AG08396 (cell line): ENCODE measurements around the gene GTF3C5.
"Not testable (repeated sequence)": the region's sequence is repeated elsewhere in the genome, so short reads cannot be mapped to it uniquely, and the experiment has no call there.

Source experiments
- DNase-seq: peaks from one replicate; pipeline ENCODE4 v3.0.0; 2012; ENCODE audit warnings: low spot score, mixed read lengths

GTF3C5 gene

DNA sequence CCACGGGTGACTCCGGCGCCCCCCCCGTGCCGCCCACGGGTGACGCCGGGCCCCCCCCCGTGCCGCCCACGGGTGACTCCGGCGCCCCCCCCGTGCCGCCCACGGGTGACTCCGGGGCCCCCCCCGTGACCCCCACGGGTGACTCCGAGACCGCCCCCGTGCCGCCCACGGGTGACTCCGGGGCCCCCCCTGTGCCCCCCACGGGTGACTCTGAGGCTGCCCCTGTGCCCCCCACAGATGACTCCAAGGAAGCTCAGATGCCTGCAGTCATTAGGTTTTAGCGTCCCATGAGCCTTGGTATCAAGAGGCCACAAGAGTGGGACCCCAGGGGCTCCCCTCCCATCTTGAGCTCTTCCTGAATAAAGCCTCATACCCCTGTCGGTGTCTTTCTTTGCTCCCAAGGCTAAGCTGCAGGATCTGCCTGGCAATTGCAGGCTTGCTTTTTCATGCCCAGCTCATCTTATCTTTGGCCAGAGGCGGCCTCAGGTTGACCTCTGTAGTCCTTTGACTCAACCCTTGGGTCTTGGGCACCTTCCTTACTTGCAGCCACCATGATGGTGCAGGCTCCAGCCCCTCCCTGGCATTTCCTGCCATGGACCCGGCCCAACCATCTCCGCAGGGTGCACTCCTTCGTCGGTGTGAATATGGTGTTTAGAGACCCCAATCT is 40.8 kb downstream of the GTF3C5 start:
- DNase-seq: no peak

DNA sequence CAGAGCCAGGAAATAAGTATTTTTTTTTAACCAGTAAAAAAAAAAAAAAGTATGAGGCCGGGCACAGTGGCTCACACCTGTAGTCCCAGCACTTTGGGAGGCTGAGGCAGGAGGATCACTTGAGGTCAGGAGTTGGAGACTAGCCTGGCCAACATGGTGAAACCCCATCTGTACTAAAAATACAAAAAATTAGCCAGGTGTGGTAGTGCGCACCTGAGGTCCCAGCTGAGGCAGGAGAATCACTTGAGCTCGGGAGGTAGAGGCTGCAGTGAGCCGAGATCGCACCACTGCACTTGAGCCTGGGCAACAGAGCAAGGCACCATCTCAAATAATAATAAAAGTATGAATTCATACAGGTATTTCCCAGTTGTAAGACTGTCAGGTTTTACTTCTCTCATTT is 41.4 kb downstream of the GTF3C5 start:
- not testable (repeated sequence) for DNase-seq

DNA sequence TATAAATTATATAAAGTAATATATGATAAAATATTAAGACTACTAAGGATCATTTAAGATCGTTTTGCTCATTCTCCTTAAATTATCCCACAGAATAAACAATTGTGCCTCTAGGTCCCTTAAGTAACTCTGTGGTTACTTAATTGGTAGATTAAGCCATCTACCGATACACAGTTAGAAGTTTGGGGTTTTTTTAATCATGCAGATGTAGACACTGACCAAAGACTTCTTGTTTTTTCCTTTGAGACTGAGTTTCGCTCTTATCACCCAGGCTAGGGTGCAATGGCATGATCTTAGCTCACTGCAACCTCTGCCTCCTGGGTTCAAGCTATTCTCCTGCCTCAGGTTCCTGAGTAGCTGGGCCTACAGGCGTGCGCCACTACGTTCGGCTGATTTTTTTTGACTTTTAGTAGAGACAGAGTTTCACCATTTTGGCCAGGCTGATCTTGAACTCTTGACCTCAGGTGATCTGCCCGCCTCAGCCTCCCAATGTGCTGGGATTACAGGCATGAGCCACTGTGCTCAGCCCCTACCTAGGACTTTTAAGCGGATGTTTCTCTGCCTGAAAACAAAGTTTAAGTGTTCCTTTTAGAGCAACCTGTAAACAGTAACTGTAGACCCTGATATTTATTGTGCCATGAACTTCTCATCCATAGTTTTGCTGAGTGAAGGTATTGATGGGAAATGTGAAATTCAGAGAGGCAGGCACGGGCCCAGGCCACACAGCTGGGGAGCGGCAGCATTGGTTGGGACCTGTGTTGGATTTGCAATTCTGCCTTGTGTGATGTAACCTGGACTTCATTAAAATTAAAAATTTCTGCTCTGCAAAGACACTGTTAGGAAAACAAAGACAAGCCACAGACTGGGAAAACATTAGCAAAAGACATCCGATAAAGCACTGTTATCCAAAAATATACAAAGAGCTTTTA is 42.6 kb downstream of the GTF3C5 start:
- no peak for DNase-seq

DNA sequence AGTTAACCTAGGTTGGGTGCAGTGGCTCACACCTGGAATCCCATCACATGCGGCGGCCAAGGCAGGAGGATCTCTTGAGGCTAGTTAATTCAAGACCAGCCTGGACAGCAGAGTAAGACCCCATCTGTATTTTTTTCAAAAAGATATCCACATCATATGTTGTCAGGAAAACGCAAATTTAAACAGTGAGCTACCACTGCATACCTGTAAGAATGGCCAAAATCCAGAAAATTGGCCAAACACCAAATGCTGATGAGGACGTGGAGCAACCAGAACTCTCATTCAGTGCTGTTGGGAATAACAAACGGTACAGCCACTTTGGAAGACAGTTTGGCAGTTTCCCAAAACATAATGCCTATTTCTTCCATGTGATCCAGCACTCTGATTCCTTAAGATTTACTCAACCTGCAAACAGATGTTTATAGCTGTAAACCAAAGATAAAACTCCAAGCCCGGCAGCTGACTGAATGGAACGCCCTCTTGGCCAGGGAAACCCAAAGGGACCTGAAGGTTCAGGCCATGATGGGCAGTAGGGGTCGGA is 43.4 kb downstream of the GTF3C5 start:
- peak; percentile 70 for DNase-seq

DNA sequence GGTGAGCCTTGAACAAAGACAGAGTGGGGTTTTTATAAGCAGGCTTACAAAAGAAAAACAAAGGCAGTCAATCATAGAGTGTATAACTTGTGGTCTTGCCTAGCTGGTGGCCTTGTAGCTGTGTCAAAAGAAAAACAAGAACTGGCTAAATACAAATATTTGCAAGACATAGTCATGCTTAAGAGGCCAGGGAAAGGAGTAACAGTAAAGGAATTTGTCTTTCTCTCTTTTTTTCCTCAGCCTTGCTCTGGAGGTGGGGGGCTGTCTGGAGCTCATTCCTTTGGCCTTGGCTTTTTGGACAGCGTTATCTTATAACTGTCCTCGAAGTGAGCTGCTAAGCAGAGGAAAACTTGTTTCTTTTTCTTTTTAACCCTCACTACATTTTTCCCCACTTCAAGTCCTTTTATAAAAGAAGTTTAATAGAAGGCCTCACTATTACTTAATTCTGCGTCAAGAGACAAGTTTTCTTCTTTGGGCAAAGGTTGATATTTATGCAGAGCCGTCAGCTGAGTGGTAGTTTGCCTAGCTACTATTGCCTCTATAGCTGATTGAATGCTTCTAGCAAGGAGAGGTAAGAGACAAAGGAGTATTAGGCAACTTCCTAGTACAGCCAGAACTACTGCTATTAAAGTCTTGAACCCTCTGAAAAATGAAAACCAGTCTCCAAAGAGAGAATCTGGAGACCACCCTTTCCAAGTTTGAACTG is 45.3 kb downstream of the GTF3C5 start:
- peak; percentile 86 for DNase-seq

DNA sequence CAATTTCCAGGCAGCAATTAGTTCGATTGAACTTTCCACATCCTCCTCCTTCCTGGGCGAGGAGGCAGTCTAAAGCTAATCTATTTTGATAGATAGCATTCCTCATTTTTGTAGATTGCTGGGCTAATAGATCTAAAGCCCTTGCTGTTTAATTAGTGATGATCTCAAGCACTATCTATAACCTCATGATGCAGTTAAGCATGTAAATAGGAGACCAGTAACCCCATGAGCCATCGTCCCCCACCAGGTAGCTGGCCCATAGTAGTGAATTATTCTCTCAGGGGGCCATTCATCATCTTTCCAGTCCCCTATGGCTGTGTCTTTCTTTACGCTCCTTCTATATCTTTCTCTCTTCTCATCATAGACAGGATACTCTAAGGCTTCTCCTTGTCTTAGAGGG is 45.9 kb downstream of the GTF3C5 start:
- DNase-seq: no peak

DNA sequence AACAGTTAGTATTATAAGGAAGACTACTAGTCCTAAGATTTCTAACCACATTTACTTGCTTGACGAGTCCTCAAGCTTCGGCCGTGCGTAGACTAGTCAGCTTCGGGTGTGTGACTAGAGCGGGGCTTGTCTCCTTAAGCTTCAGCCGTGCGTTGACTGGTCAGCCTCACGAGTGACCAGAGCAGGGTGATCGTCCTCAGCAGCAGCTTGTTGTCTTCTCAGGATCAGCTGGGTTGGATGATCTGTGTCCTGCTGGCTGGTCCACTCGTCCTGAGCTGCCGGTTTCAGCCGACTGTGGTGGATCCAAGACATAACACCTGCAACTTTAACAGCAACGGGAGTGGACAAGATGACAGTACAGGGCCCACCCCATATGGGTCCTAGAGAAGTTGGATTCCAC is 47.7 kb downstream of the GTF3C5 start:
- no peak for DNase-seq

DNA sequence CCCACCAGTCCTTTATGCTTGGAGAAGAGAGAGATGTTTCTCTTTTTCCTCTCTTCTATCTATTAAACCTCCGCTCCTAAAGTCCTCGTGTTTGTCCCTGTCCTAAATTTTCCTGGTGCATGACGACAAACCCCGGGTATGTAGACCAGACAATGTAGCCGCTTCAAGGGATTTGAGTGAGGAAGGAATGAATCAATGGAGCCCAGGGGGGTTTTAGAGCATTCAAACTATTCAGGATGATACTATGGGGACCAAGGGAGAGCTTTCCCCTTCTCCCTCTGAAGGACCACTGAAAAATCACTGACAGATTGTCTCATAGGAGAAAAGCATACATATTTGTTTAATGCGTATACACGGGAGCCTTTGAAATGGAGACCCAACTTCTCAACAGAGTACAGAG is 49.4 kb downstream of the GTF3C5 start:
- DNase-seq: no peak

DNA sequence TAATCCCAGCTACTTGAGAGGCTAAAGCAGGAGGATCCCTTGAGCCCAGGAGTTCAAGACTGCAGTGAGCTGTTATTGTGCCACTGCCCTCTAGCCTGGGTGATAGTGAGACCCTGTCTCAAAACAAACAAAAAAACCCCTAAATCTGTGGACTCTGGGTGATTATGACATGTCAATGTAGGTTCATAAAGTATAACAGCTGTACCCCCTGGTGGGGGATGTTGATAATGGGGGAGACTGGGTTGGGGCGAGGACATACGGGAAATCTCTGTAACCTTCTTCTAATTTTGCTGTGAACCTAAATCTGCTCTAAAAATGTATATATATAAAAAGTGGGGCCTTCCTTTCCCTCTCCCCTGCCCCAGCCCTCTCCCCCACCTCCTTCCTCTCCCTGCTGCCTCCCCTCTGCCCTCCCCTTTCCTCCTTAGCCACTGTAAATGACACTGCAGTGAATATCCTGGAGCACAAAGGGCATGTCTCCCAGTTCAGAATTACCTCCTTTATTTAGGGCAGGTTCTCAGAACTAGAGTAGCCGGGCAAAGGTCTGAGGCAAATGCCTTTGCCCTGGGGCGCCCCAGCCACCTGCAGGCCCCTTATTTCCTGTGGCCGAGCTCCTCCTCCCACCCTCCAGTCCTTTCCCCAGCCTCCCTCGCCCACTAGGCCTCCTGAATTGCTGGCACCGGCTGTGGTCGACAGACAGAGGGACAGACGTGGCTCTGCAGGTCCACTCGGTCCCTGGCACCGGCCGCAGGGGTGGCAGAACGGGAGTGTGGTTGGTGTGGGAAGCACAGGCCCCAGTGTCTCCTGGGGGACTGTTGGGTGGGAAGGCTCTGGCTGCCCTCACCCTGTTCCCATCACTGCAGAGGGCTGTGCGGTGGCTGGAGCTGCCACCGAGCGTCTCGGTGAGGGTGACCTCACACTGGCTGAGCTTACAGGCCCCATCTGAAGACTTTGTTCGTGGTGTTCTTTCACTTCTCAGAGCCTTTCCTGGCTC is 50.3 kb downstream of the GTF3C5 start:
- not testable (repeated sequence) for DNase-seq

DNA sequence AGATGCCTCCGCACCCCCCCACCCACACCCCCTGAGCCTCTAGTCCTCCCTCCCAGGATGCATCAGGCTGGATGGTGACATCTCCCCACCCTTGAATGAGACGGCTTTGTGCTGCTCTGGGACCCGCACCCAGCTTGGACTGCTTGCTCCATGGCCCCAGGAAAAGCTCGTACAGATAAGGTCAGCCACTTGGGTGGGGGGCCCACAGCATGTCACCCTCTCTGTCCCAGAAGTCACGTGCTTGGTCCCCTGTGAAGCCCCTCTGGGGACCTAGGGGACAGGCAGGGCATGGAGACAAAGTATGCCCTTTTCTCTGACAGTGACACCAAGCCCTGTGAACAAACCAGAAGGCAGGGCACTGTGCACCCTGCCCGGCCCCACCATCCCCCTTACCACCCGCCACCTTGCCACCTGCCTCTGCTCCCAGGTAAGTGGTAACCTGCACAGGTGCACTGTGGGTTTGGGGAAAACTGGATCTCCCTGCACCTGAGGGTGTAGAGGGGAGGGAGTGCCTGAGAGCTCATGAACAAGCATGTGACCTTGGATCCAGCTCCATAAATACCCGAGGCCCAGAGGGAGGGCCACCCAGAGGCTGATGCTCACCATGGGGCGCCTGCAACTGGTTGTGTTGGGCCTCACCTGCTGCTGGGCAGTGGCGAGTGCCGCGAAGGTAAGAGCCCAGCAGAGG is 51.3 kb downstream of the GTF3C5 start:
- DNase-seq: not testable (repeated sequence)

DNA sequence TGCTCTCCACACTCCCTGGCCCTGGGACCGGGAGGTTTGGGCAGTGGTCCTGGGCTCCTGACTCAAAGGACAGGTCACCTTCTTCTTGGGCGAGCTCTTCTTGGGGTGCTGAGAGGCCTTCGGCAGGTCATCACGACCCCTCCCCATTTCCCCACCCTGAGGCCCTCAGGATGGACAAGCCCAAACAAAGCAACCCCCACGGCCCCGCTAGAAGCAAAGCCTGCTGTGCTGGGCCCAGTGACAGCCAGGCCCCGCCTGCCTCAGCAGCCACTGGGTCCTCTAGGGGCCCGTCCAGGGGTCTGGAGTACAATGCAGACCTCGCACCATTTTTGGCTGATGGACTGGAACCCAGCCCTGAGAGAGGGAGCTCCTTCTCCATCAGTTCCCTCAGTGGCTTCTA is 52.9 kb downstream of the GTF3C5 start:
- not testable (repeated sequence) for DNase-seq

DNA sequence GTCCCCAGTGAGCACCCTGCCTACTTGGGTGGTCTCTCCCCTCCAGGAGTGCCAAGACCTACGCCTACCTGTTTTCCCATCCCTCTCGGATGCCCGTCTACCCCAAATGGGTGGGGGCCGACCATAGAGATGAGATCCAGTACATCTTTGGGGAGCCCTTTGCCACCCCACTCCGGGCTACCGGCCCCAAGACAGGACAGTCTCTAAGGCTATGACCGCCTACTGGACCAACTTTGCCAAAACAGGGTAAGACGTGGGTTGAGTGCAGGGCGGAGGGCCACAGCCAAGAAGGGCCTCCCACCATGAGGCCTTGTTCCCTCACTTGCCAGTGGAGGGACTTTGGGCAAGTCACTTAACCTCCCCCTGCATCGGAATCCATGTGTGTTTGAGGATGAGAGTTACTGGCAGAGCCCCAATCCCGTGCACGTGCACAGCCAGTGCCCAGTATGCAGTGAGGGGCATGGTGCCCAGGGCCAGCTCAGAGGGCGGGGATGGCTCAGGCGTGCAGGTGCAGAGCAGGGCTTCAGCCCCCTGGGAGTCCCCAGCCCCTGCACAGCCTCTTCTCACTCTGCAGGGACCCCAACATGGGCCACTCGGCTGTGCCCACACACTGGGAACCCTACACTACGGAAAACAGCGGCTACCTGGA is 55.5 kb downstream of the GTF3C5 start:
- not testable (repeated sequence) for DNase-seq

DNA sequence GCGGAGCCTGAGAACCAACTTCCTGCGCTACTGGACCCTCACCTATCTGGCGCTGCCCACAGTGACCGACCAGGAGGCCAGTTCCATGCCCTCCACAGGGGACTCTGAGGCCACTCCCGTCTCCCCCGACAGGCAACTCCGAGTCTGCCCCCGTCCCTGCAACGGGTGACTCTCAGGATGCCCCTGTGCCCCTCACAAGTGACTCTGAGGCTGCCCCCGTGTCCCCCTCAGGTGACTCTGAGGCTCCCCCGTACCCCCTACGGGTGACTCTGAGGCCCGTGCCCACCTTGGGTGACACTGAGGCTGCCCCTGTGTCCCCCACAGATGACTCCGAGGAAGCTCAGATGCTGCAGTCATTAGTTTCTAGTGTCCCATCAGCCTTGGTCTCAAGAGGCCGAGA is 56.1 kb downstream of the GTF3C5 start:
- no peak for DNase-seq

DNA sequence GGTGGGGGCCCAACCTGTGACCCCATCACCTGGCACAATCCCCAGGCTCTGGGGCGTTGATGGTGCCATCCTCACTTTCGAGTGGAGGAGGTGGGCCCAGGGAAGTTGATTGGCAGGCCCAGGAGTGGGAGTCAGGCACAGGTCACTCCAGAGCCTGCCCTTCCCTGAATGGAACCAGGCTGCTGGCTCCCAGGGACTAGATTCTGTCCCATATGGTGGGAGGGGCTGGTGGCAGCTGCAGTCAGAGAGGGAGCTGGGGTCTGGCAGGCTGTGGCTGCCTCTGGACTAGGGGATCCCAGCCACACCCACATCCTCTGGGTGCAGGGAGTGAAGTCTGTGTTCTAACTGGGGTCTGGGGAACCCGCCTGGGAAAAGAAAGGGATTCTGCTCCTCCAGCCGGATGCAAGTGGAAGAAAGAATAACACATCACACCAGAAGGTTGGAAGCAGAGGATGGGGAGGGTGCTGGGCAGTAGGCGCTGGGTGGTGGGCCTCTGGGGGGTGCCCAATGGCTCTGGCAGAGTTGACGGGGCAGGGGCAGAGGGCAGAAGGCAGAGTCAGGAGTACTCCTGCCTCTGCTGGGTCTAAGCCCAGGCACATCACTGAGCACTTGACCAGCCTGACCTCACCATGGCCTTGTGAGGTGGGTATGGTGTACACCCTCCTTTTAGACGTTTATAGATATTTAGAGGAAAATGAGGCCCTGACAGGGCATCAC is 56.8 kb downstream of the GTF3C5 start:
- DNase-seq: no peak

DNA sequence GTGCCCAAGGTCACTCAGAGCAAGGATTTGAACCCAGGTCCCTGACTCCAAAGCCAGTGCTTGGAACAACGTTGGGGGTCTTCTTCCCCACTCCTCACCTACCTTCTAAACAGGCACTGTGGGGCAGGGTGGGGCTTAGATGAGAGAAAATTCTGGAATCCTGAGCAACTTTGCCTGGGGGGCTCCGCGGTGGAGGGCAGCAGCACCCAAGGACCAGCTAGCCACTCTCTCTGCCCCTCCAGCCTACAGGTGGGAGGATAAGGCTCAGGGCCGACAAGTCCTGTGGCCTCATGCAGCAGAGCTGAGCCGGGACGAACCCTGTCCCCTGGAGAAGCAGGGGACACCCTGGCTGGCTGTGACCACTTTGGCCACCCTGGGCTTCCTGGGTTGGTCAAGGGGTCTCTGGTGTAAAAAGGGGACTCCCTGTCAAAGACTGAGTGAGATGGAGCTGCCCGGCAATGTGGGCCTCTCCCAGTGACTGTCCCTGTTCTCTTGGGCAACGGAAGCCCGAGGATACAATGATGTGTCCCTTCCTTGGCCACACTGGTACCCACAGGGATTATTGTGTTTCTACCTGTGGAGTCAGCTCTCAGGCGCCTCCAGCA is 57.5 kb downstream of the GTF3C5 start:
- DNase-seq: no peak

DNA sequence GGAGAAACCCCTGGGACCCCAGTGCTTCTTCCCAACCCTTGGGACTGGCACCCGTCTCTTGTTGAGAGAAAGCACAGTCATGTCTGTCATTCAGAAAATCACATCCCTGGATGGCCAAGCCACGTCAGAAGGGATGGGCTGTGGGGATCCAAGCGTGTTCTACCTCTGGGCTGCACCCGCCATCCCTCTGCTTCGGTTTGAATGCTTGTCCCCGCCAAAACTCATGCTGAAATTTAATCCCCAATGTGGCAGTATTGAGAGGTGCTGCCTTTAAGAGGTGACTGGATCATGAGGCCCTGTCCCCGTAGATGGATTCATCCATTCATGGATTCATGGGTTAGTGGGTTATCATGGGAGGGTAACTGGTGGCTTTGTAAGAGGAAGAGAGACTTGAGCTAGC is 58.0 kb downstream of the GTF3C5 start:
- DNase-seq: no peak

DNA sequence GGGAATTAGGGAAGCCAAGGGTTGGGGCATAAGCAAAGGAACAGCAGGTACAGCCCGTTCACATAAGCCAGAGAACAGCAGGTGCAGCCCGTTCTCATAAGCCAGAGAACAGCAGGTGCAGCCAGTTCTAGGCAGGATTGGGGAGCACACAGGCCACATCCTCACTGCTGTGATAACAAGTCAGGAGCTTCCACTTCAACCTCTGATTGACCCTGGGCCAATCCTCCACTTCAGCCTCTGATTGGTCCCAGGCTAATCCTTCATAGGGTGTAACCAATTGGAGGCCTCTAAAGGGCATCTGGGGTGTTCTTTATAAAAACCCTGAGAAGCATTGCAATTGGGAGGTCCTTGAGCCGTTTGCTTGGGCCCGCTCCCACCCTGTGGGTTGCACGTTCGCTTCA is 58.5 kb downstream of the GTF3C5 start:
- DNase-seq: no peak

DNA sequence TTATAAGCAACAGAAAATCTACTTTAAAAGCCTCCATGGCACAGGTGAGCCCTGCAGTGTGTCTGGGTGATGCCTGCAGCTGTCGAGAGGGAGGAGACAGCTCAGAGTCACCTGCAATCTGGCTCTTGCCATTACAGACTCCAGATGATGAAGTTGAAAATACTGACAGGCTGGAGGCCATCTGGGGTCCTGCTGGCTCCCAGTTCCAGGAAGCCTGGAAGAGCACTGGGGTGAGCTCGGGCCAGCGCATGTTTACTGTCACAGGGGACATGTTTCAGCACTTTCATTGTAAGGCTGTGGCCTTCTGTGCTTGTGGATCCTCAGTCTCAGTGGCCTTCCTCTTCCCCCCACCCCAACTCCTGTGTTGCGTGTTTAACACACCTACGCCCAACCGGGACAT is 59.4 kb downstream of the GTF3C5 start:
- DNase-seq: no peak

DNA sequence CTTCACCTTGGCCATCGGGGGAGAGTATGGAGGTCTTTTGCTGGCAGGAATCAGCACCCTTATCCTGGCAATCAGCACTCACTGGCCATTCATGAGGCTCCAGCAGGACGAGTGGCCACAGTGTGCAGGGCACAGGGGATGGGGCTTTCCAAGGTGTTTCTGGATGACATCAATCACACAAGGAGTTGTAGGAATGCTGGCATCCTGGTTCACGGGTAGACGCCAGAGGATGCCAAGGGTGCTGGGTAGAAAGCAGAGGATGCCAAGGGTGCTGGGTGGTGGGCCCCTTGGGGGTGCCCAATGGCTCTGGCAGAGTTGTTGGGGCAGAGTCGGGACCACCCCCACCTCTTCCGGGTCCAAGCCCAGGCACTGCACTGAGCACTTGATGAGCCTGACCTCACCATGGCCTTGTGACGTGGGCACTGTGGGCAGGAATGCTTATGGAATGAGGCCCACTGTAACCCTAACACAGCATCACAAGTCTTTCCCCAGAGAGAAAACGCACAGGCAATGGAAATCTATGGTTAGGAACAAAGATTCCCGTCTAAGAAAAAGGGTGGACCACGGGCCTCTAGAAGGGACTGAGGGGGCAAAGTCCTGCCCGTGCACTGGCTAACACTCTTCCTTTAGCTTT is 60.1 kb downstream of the GTF3C5 start:
- DNase-seq: no peak
